ENCODE measurements around the gene THBS1.

The THBS1 gene

DNA sequence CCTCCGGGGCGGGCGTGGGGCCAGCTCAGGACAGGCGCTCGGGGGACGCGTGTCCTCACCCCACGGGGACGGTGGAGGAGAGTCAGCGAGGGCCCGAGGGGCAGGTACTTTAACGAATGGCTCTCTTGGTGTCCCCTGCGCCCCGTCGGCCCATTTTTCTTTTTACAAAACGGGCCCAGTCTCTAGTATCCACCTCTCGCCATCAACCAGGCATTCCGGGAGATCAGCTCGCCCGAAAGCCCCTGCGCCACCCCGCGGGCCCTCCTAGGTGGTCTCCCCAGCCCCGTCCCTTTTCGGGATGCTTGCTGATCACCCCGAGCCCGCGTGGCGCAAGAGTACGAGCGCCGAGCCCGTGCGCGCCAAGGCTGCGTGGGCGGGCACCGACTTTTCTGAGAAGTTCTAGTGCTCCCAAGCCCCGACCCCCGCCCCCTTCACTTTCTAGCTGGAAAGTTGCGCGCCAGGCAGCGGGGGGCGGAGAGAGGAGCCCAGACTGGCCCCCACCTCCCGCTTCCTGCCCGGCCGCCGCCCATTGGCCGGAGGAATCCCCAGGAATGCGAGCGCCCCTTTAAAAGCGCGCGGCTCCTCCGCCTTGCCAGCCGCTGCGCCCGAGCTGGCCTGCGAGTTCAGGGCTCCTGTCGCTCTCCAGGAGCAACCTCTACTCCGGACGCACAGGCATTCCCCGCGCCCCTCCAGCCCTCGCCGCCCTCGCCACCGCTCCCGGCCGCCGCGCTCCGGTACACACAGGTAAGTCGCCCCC is at the start of gene THBS1:
TSS of gene THBS1 (plus strand) at position 595 of the 757 bp plus-strand sequence. CDS start 779 bp downstream, outside the sequence.
- Mint-ChIP-seq H3K4me1 (ENCODE audit: low read depth) (peaks cover 16% of the 10 kb centered on the region), H3K9me3 (no peaks in the 10 kb centered on the region), H3K27me3 (peaks cover 64% of the 10 kb centered on the region), H3K36me3 (ENCODE audit: low read depth) (no peaks in the 10 kb centered on the region), H3K4me3 (peak within 1 kb of the TSS; percentile 65), H3K27ac (peak within 1 kb of the TSS; percentile 47)
- peak; percentile 70 for DNase-seq

DNA sequence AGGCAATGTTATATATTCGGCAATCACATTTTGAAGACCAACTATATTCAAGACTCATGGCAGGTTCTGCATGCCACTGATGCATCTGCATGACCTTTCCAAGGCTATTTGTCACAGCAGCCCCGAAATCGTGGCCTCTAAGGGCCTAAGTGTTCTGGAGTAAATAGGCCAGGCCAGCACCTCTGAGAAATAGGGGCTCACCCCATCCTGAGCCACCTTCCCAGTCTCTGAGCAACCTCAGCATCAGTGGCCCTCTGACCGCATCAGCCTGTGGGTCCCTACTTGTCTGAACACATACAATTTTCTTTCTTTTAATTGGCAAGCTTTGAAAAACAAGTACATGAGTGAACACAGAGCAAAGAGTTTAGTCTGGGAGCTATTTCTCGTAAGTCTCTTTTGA is 45.9 kb upstream of the THBS1 start:
- no peak for DNase-seq
- H3K36me3 Mint-ChIP-seq (ENCODE audit: low read depth), result no peaks in the 10 kb centered on the region
- H3K4me3 Mint-ChIP-seq, result no peak overlapping the region
- no peaks in the 10 kb centered on the region for H3K4me1 Mint-ChIP-seq (ENCODE audit: low read depth)
- H3K9me3 Mint-ChIP-seq, result no peaks in the 10 kb centered on the region
- H3K27ac Mint-ChIP-seq, result no peak overlapping the region
- peaks cover 3% of the 10 kb centered on the region for H3K27me3 Mint-ChIP-seq

DNA sequence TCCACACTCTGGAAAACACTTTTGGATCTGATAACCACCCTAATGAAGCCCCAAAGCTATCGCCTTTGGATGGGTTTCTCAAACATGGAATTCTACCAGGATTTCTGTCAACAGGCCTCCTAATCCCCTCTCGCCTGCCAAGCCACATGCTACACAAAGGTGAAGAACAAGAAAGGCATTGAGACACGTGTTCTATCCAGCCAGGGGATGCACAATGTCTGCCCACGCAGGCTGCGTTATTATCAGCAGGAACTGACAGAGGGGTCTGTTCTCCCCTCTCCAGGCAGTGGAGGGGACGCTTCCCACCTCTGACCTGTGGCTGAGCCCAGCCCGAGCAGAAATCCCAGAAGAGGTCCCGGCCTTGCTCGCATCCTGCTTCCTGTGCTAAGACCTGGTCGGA is 45.4 kb upstream of the THBS1 start:
- no peak for DNase-seq
- Mint-ChIP-seq H3K4me1 (ENCODE audit: low read depth) (no peaks in the 10 kb centered on the region), H3K27me3 (peaks cover 3% of the 10 kb centered on the region), H3K4me3 (no peak overlapping the region), H3K27ac (no peak overlapping the region), H3K36me3 (ENCODE audit: low read depth) (no peaks in the 10 kb centered on the region), H3K9me3 (no peaks in the 10 kb centered on the region)

DNA sequence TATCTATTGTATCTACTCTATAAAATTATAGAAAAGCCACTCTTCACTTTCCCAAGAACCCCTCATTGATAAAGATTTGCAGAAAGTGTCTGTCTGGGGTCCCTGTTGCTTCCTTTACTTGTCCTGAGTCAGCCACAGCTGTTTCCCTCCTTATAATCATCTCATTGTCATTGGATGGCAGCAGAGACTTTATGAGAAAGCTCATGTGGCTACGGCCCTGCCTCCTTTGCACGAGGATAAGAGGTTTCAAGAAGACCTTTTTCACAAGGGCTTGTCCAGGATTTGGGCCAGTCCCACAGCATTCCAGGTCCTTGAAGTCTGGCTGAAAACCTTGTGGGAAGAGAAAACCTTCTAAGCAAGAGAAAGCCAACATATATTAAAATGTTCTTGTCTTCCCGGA is 41.9 kb upstream of the THBS1 start:
- no peaks in the 10 kb centered on the region for H3K36me3 Mint-ChIP-seq (ENCODE audit: low read depth)
- H3K9me3 Mint-ChIP-seq, result no peaks in the 10 kb centered on the region
- DNase-seq, result no peak
- H3K4me3 Mint-ChIP-seq, result no peak overlapping the region
- H3K27me3 Mint-ChIP-seq, result no peaks in the 10 kb centered on the region
- H3K4me1 Mint-ChIP-seq (ENCODE audit: low read depth), result no peaks in the 10 kb centered on the region
- no peak overlapping the region for H3K27ac Mint-ChIP-seq

DNA sequence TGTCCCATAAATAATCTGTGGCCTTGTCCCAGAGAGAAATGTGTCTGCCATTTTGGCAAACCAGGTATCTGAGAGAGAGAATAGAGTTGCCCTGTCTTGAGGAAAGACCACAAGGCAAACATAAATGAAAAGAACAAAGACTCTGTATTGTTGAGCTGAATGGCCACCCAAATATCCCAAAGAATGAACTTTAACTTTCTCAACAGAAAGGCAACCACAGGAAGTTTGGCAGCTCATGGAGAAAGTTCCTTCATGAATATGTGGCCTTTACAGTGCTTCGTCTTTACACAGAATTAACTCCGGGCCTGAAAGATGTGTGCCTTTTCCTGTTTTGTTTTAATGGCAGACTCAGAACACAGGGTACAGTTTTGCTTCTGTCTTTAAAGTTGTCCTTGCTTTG is 41.4 kb upstream of the THBS1 start:
- DNase-seq, result no peak
- no peaks in the 10 kb centered on the region for H3K27me3 Mint-ChIP-seq
- no peaks in the 10 kb centered on the region for H3K9me3 Mint-ChIP-seq
- no peaks in the 10 kb centered on the region for H3K36me3 Mint-ChIP-seq (ENCODE audit: low read depth)
- H3K4me1 Mint-ChIP-seq (ENCODE audit: low read depth), result no peaks in the 10 kb centered on the region
- H3K27ac Mint-ChIP-seq, result no peak overlapping the region
- H3K4me3 Mint-ChIP-seq, result no peak overlapping the region

DNA sequence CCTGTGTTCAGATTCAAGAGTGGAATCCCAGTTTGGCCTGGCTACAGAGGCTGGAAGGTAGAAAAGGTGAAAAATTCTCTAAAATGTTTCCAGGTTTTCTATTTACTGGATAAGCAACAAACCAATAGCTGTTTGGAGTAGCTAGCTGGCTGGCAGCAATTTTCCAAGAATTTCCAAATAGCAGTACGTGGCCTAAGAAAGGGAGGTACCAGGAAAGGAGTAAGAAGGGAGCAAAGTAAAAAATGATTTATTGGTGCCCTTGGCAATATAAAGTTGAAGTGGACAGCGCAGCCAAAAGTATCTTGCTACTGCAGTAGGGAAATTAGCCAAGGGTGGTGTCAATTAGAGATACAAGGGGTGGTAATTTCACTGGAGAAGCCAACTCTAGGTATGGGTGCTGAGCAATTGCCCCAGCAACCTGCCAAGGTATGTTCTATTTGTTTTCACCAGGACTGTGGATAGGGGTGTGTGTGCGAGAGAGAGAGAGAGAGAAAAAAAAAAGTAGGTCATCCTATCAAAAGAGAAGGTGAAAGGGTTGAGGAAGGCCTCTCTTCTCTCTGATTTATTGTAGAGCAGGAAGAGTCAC is 40.8 kb upstream of the THBS1 start:
- DNase-seq, result no peak

DNA sequence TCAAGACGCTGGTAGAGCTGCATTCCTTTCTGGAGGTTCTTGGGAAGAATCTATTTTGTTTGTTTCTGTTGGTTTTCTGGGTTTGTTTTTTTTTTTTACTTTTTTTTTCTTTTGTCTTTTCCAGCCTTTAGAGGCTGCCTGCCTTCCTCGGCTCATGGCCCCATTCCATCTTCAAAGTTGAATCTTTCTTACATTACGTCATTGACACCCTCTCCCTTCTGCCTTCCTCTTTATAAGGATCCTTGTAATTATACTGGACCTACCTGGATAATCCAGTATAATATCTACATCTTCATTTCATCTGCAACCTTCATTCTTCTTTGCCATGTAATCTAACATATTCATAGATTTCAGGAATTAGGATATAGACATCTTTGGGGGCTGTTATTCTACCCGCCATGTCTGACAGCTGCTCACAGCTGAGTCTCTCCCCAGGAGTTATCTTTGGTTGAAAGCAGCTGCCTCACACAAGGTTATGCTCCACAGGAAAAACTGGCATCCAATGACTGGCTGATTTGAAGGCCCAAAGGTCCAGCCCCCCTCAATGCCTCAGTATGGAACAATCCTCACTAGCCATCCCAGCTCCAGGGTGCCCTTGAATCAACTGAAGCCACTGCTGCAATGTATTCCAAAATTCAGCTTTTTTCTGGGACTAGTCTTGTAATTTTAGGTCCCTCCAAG is 38.4 kb upstream of the THBS1 start:
- no peak for DNase-seq
- Mint-ChIP-seq H3K36me3 (ENCODE audit: low read depth) (no peaks in the 10 kb centered on the region), H3K9me3 (peaks cover 10% of the 10 kb centered on the region), H3K27ac (no peak overlapping the region), H3K4me3 (no peak overlapping the region), H3K4me1 (ENCODE audit: low read depth) (no peaks in the 10 kb centered on the region), H3K27me3 (peaks cover 9% of the 10 kb centered on the region)

More for the DNA sequence above, 40.8 kb upstream of the THBS1 start:
- Mint-ChIP-seq H3K4me1 (ENCODE audit: low read depth) (no peaks in the 10 kb centered on the region), H3K4me3 (no peak overlapping the region), H3K27ac (no peak overlapping the region), H3K36me3 (ENCODE audit: low read depth) (no peaks in the 10 kb centered on the region), H3K27me3 (peaks cover 6% of the 10 kb centered on the region), H3K9me3 (peaks cover 6% of the 10 kb centered on the region)

DNA sequence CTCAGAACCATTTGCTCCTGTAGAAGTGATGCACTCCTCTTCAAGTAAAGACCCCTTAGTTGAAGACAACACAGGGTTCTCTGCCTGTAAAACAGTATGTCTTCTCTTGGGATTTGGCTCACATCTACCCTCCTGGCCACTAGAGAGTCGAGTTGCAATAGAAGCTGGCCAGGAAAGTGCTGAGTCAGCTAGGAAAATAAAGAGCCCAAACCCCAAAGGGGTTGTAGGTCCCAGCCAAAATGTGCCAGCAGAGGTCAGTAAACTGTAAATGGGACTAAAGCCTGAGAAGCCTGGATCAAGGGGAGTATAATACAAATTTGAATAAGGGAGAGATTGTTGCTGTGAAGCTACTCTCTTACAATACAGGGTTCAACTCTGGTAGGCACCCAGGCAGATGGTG is 37.2 kb upstream of the THBS1 start:
- H3K36me3 Mint-ChIP-seq (ENCODE audit: low read depth), result no peaks in the 10 kb centered on the region
- DNase-seq, result no peak
- H3K4me3 Mint-ChIP-seq, result no peak overlapping the region
- peaks cover 10% of the 10 kb centered on the region for H3K9me3 Mint-ChIP-seq
- no peaks in the 10 kb centered on the region for H3K4me1 Mint-ChIP-seq (ENCODE audit: low read depth)
- H3K27me3 Mint-ChIP-seq, result peaks cover 10% of the 10 kb centered on the region
- H3K27ac Mint-ChIP-seq, result no peak overlapping the region

DNA sequence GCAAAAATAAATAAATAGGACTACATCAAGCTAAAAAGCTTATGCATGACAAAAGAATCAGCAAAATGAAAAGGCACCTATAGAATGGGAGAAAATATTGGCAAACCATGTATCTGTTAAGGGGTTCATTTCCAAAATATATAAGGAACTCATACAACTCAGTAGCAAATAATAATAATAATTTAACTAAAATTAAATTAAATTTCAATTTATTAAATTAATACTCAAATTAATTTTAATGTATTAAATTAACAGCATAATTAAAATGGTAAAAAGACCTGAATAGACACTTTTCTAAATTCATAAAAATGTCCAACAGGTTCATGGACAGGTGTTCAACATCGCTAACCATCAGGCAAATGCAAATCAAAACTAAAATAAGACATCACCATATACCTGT is 34.0 kb upstream of the THBS1 start:
- no peak overlapping the region for H3K4me3 Mint-ChIP-seq
- no peaks in the 10 kb centered on the region for H3K4me1 Mint-ChIP-seq (ENCODE audit: low read depth)
- no peaks in the 10 kb centered on the region for H3K36me3 Mint-ChIP-seq (ENCODE audit: low read depth)
- H3K27ac Mint-ChIP-seq, result no peak overlapping the region
- peaks cover 15% of the 10 kb centered on the region for H3K27me3 Mint-ChIP-seq
- H3K9me3 Mint-ChIP-seq, result peaks cover 10% of the 10 kb centered on the region
- no peak for DNase-seq

DNA sequence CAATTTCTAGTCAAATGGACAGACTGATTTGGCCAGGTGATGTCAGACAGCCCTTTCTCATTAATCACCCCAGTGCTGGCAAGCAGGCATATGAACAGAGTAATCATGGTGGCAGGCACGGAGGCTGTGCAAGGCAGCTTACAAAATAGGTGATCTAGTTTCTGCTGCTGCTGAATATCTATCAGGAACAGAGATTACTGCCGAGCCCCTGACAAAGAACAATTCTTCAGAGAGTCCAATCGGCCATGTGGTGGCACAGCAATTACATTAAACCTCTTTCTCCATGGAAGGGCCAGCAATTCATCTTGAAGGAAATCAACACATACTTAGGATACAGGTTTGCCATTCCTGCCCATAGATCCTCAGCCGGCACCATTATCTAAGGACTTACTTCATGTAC is 32.3 kb upstream of the THBS1 start:
- H3K9me3 Mint-ChIP-seq, result peaks cover 10% of the 10 kb centered on the region
- no peak overlapping the region for H3K27ac Mint-ChIP-seq
- no peak for DNase-seq

DNA sequence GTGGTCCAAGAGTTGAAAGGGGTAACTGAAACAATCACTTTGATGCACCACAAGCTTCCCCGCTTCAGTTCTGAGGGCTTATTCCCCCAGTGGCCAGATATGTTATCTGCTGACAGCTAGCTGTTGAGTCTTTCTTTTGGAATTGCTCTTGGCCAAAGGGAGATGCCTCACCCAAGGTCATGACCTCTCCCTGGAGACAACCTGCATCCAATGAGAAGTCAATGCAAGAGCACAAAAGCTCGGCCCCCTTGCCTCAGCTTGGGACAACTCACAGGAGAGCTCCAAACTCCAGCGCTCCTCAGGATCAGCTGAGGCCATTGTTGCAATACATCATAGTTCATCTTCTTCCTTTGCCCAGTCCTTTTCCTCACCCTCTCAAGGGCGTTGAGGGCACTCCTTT is 31.0 kb upstream of the THBS1 start:
- Mint-ChIP-seq H3K27me3 (peaks cover 17% of the 10 kb centered on the region), H3K27ac (no peak overlapping the region), H3K4me1 (ENCODE audit: low read depth) (peaks cover 7% of the 10 kb centered on the region), H3K36me3 (ENCODE audit: low read depth) (no peaks in the 10 kb centered on the region), H3K4me3 (no peak overlapping the region), H3K9me3 (peaks cover 6% of the 10 kb centered on the region)
- DNase-seq, result no peak

More for the DNA sequence above, 32.3 kb upstream of the THBS1 start:
- no peaks in the 10 kb centered on the region for H3K36me3 Mint-ChIP-seq (ENCODE audit: low read depth)
- H3K4me3 Mint-ChIP-seq, result no peak overlapping the region
- no peaks in the 10 kb centered on the region for H3K4me1 Mint-ChIP-seq (ENCODE audit: low read depth)
- peaks cover 17% of the 10 kb centered on the region for H3K27me3 Mint-ChIP-seq

DNA sequence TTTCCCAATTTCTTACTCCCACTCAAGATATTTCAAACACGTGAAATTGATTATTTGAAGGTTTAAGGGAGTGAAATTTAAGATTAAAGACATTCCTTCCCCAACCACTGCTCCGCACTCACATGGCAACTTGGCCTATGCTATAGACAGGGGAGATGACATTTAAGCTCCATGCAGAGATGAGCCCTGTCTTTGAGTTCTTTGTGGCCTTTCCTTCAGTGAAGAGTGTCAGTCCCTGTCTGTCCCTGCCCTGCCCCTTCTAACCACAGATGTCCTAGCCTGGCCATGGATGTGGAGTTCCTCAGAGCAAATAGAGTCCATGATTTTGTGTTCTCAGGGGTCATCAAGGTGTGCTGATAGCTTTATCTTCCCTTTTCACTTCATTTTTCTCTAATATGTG is 29.4 kb upstream of the THBS1 start:
- Mint-ChIP-seq H3K36me3 (ENCODE audit: low read depth) (no peaks in the 10 kb centered on the region), H3K4me3 (no peak overlapping the region), H3K27me3 (peaks cover 12% of the 10 kb centered on the region), H3K27ac (no peak overlapping the region), H3K9me3 (no peaks in the 10 kb centered on the region), H3K4me1 (ENCODE audit: low read depth) (peaks cover 7% of the 10 kb centered on the region)
- no peak for DNase-seq

DNA sequence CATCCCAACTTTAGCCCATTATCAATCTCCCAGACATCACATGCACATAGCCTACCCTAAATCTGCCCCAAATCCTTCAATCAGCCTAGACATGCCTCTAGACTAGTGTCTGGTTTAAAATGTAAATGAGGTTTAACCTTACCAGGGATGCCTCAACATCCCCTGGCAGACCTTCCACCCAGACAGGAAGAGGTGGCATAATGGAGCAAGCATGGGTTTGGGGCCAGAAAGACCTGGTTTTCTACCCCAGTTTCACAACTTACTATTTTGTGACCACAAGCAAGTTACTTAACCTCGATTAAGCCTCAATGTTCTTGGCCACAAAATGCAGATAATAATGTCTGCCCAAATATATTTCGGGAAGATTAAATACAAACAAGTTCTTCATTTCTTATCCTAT is 28.3 kb upstream of the THBS1 start:
- Mint-ChIP-seq H3K36me3 (ENCODE audit: low read depth) (no peaks in the 10 kb centered on the region), H3K27ac (no peak overlapping the region), H3K27me3 (peaks cover 12% of the 10 kb centered on the region), H3K9me3 (no peaks in the 10 kb centered on the region), H3K4me1 (ENCODE audit: low read depth) (peaks cover 7% of the 10 kb centered on the region), H3K4me3 (no peak overlapping the region)
- no peak for DNase-seq

DNA sequence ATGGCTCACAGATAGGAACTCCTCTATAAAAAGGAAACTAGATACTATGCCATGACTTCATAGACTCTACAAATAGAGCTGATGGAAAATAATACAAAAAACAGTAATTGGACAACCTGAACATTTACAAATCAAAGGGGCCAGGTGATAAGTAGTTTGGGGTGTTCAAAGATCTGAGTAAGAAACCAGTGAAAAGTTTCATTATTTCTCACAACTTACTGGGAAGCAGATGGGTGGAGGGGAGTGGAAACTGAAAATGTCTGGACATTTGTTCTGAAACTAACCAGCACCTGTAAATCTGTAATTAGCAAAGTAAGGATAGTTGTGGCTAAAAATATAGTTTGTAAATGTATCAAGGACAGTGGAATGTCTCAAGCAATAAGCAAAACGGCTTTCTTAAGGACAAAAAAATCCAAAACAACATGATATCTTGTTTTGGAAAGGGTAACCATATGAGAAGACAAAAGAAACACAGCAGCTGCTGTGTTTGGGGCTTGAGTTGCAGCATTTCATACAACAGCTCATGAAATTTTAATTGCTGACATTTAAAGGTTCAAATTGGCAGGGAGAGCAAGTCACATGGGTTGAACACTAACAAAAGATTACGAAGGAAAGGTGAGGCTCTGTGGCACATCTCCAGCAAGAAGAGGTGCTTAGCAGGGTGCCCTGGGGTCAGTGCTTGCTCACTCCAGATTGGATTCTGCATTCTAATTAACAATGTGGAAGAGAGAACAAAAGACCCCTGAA is 26.8 kb upstream of the THBS1 start:
- DNase-seq, result no peak
- Mint-ChIP-seq H3K4me3 (no peak overlapping the region), H3K9me3 (no peaks in the 10 kb centered on the region), H3K27me3 (peaks cover 10% of the 10 kb centered on the region), H3K36me3 (ENCODE audit: low read depth) (no peaks in the 10 kb centered on the region), H3K27ac (no peak overlapping the region), H3K4me1 (ENCODE audit: low read depth) (peaks cover 7% of the 10 kb centered on the region)
